Measurements from ENCODE around the gene HIVEP1.
"Not testable (repeated sequence)": the region's sequence is repeated elsewhere in the genome, so short reads cannot be mapped to it uniquely, and the experiment has no call there.

Gene HIVEP1

GRCh38 chr6:12152023-12152970, 140.2 kb downstream of the HIVEP1 start:
- no peak for DNase-seq (ENCODE audit: low read depth in 2 of 2)

DNA sequence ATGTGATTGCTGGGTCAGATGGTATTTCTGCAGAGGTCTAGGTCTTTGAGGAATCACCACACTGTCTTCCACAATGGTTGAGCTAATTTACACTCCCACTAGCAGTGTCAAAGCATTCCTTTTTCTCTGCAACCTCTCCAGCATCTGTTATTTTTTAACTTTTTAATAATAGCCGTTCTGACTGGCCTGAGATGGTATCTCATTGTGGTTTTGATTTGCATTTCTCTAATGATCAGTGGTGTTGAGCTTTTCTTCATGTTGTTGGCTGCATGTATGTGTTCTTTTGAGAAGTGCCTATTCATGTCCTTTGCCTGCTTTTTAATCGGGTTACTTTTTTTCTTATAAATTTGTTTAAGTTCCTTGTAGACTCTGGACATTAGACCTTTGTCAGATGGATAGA, 143.7 kb downstream of the HIVEP1 start:
- not testable (repeated sequence) for DNase-seq (ENCODE audit: low read depth in 2 of 2)

- DNase-seq (ENCODE audit: low read depth in 2 of 2): no peak
Measured at GRCh38 chr6:12158686-12159415, 146.7 kb downstream of the HIVEP1 start.

DNA sequence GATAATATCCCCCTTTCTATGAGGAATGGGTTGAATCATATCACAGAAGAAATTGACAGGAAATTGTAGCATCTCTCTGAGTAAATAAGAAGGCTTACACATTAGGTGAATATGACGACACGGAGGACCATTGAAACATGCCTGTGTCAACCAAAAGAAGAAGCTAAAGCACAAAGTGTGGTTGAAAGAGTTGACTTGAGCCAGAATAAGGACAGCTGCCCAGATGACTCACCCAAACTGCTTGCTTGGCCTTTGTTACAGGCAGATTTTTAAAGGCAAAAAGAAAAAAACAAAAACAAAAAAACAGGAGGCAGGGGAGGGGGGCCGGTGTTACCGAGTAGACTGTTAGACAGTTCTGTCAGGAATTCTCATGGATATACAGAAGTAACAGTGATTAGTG, 148.2 kb downstream of the HIVEP1 start:
- no peak for DNase-seq (ENCODE audit: low read depth in 2 of 2)

DNA sequence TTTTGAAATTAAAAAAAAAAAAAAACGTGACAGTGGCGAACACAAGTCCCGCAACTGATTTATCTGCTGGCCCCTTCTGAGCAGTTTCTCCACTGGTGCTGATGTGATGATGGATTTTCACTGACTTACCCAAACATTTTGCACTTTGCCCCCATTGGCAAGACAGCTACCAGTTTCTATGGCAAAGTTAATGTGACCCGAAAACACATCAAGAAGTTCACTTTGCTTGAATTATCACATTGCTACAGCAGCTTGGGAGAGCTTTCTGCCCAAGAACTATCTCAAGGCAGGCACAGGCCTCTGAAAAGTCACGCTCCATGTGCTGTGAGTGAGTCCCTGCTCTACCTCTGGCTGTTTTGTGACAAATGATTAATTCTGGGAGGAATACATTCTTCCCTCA, 150.1 kb downstream of the HIVEP1 start:
- DNase-seq (ENCODE audit: low read depth in 2 of 2): no peak

GRCh38 chr6:12163149-12163548, 151.0 kb downstream of the HIVEP1 start:
- DNase-seq (ENCODE audit: low read depth in 2 of 2): no peak

DNA sequence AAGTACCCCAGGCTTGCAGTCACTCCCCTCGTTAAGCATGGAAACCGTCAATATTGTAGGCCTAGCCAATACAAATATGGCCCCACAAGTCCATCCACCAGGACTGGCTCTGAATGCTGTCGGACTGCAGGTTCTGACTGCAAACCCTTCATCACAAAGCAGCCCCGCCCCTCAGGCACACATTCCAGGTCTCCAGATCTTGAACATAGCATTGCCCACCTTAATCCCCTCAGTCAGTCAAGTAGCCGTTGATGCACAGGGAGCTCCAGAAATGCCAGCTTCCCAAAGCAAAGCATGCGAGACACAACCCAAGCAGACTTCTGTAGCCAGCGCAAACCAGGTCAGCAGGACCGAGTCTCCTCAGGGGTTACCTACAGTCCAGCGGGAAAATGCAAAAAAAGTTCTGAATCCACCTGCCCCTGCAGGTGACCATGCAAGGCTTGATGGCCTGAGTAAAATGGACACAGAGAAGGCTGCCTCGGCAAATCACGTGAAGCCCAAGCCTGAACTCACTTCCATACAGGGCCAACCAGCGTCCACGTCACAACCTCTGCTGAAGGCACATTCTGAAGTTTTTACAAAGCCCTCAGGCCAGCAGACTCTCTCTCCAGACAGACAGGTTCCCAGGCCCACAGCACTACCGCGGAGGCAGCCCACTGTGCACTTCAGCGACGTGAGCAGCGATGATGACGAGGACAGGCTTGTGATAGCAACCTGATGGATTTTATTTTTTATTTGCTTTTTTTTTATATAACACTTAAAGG, 151.8 kb downstream of the HIVEP1 start:
- DNase-seq (ENCODE audit: low read depth in 2 of 2): no peak

- DNase-seq (ENCODE audit: low read depth in 2 of 2): no peak
Measured at GRCh38 chr6:12164508-12164770, 152.3 kb downstream of the HIVEP1 start.

DNA sequence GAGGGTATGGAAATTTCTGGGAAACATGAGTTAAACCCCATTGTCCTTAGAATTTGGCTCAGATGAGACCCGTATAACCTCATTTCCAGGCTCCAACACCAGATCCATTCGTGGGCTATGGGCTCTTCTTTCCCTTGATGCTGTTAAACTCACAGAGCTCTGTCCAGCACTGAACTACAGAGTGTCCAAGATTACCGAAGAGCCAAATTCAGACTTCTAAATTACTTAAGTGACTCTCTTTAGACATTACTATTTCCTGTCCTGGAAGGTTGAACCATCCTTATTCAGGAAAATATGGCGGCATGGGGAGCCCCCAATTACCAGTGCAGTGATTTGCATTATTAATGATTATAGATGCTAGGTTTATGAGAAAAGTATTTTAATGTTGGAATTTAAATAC, 153.2 kb downstream of the HIVEP1 start:
- DNase-seq (ENCODE audit: low read depth in 2 of 2): no peak

- no peak for DNase-seq (ENCODE audit: low read depth in 2 of 2)
Measured at GRCh38 chr6:12165722-12166280, 153.7 kb downstream of the HIVEP1 start.

- DNase-seq (ENCODE audit: low read depth in 2 of 2): no peak
Measured at GRCh38 chr6:12169377-12169776, 157.3 kb downstream of the HIVEP1 start.

DNA sequence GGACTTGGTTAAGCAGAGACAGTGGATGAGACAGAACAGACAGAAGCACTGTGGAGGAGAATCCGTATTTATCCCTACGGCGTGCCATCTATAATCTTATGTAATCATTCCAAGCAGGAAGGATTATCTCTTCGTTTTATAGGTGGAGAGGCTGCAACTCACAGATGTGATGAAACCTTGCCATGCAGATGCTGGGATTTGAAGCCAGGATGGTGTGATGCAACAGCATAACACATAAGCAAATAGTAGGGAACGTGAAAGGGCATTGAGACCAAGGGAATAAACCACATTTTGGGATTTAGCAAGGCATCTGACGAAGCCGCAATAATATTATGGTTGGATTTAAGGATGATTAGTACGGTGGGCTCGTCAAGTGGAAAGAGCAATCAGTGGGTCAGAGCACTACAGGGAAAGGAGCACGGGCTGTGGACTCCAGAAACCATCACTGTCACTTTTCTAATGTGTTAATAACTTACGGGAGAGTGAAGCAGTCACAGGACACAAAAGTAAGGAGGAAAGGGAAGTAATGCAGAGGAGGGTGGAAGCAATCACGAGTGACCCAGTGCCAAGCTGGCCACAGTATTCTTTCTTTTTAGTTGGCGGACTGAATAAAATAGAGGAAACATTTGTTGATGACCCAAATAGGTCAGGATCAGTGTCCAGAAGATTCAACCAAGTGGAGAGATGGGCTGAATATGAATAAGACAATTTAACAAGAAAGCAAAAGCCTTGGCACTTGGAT, 158.4 kb downstream of the HIVEP1 start:
- no peak for DNase-seq (ENCODE audit: low read depth in 2 of 2)

- no peak for DNase-seq (ENCODE audit: low read depth in 2 of 2)
Measured at GRCh38 chr6:12171717-12172116, 159.6 kb downstream of the HIVEP1 start.

- no peak for DNase-seq (ENCODE audit: low read depth in 2 of 2)
Measured at GRCh38 chr6:12172572-12172971, 160.5 kb downstream of the HIVEP1 start.

DNA sequence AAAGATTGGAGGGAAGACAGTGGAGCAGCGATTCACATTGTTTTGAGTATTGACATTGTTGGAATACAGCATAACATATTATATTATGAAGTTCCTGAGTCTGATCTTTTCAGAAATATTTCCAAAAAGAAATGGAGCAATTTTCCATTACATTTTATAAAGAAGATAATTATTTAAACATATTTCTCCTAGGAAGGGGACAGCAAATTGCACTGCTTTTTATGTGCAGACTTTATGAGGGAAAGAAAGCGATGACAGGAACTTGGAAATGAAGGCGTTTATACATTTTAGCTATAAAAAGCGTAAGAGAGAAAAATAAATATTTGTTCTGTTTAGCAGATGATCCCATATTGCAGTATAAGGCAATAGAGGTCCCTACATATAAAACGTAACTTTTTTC, 161.1 kb downstream of the HIVEP1 start:
- DNase-seq (ENCODE audit: low read depth in 2 of 2): no peak

DNA sequence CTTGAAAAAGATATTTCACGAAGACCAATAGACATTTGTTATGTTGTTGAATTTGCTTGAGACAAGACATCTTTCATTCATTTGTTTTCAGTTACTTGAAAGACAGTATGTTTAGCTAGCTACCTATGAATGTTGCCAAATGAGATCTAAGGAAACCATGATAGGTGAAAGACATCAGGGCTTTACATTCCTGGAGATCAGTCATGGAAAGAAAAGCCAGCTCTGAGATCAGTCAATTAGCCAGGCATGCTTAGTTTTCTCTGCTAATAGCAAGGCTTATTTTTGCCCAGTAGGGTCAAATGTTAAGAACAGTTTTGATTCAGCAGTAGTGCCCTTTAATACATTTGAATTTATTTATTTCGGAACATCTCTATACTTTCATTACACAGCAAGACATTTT, 161.5 kb downstream of the HIVEP1 start:
- no peak for DNase-seq (ENCODE audit: low read depth in 2 of 2)

- DNase-seq (ENCODE audit: low read depth in 2 of 2): no peak
Measured at GRCh38 chr6:12174878-12175277, 162.8 kb downstream of the HIVEP1 start.

DNA sequence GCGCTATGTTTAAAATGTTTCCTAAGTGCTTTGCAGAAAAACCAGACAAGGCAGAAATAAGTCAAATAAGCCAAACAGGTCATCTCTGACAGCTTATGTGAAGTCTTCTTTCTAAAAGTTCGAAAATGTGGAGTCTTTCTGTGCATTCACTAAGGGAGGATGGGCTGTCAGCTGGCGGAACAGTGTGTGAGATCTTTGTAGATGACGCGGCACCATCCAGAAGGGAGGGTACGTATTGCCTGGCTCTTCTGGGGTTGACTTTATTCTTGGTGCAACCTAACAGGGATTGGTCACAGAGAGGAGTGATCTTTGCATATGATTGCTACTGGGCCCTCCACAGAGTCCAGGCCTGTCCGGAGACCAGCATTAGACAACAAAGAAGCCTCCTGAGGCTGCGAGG, 163.5 kb downstream of the HIVEP1 start:
- DNase-seq (ENCODE audit: low read depth in 2 of 2): no peak

DNA sequence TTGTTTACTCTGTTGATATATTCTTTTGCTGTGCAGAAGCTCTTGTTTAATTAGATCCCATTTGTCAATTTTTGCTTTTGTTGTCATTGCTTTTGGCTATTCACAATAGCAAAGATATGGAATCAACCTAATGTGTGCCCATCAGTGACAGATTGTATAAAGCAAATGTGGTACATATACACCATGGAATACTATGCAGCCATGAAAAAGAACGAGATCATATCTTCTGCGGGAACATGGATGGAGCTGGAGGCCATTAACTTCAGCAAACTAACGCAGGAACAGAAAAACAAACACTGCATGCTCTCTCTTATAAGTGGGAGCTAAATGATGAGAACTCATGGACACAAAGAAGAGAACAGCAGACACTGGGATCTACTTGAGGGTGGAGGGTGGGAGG, 164.7 kb downstream of the HIVEP1 start:
- not testable (repeated sequence) for DNase-seq (ENCODE audit: low read depth in 2 of 2)

GRCh38 chr6:12178521-12178920, 166.4 kb downstream of the HIVEP1 start:
- DNase-seq (ENCODE audit: low read depth in 2 of 2): no peak

DNA sequence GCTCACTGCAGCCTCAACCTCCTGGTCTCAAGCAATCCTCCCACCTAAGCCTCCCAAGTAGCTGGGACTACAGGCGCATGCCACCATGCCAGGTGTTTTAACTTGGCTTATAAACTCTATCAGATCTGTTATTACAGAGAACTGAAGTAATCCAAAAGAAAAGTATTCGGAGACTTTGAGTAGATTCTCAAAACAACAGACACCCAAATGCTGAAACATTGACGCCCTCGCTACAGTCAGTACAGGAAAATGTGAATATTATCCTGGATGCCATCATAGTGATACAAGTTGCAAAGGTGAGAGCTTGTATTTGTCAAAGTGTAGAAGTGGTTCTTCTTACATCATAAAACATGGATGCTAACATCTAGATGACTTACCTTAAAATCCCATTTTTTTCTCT, 169.4 kb downstream of the HIVEP1 start:
- DNase-seq (ENCODE audit: low read depth in 2 of 2): no peak

GRCh38 chr6:12182676-12183075, 170.6 kb downstream of the HIVEP1 start:
- DNase-seq (ENCODE audit: low read depth in 2 of 2): no peak
